K562 (cell line): ENCODE results near the gene GLIS1. TPM values are rescaled to one million over a fixed set of nuclear protein-coding genes. Genes with fewer than 3 reads are reported as not detected.

Source experiments
- CBX8 ChIP-seq: fragments of 200-600 bp; sonication (generic); IDR thresholded peaks from 2 replicates; pipeline ENCODE4 v1.6.1; 2012; ENCODE audit warnings: borderline replicate concordance, mixed run types, low read depth, mild to moderate bottlenecking, moderate library complexity, mixed read lengths, low read length, control low read depth, inconsistent platforms; ENCODE audit not compliant: poor library complexity, severe bottlenecking; ENCODE audit errors: extremely low read depth
- GATAD2A ChIP-seq: fragments of 450-650 bp; IDR thresholded peaks from 2 replicates; pipeline ENCODE4 v1.6.1; 2017
- RREB1 ChIP-seq: fragments of 250-450 bp; sonication (Bioruptor Pico); IDR thresholded peaks from 2 replicates; pipeline ENCODE4 v1.4.0; 2020
- ZKSCAN3 ChIP-seq: fragments of 250-450 bp; sonication (Bioruptor Pico); IDR thresholded peaks from 2 replicates; pipeline ENCODE4 v1.4.0; 2020
- ZNF707 ChIP-seq: fragments of 250-450 bp; sonication (Bioruptor Pico); conservative IDR thresholded peaks from 2 replicates; pipeline ENCODE4 v1.8.0; 2022; ENCODE audit warnings: inconsistent platforms, mild to moderate bottlenecking, moderate library complexity
- polyA plus RNA-seq, 8 experiments: library from polyadenylated mRNA; depleted of rRNA in 4 of 8; stranded (reverse) in 5 of 8; unstranded in 3 of 8; fragments of >200 nt; fragmentation: Nextera tagmentation in 2 of 8; fragmentation: Illumina TruSeq in 1 of 8; extraction: Ambion mirVana in 2 of 8; extraction: Trizol in 1 of 8; gene quantifications; 2 replicates each; pipeline versions ENCODE4 v1.2.1 to v1.2.3, GENCODE V29; 2011 to 2014; ENCODE audit warnings: inconsistent platforms in 1 of 8, missing spikeins in 1 of 8
- total RNA-seq, 7 experiments: library from RNA; depleted of rRNA in 6 of 7; stranded (reverse); fragments of >200 nt in 6 of 7; fragmentation: Illumina TruSeq in 2 of 7; extraction: Trizol in 2 of 7; gene quantifications; 2 replicates each; pipeline versions ENCODE4 v1.2.1 to v1.2.3, GENCODE V29; 2011 to 2021; ENCODE audit warnings: low replicate concordance in 1 of 7

GLIS1 gene
- total and polyA plus RNA-seq, 9 of the 15 experiments (the other 6 are each of a cell fraction or from before 2014, with no cell fraction given) = not detected

GRCh38 chr1:53544728-53545515 lies 194.0 kb downstream of the GLIS1 start (continued):
- TF ChIP-seq RREB1 = no peak
- no peak for TF ChIP-seq ZKSCAN3 (CRISPR knock-in tag)
- TF ChIP-seq GATAD2A = no peak
- no peak for TF ChIP-seq CBX8
- no peak for TF ChIP-seq ZNF707 (CRISPR knock-in tag)
- TF ChIP-seq, all 486 proteins: peak for 0
